ENCODE results near the gene UST.

DNA sequence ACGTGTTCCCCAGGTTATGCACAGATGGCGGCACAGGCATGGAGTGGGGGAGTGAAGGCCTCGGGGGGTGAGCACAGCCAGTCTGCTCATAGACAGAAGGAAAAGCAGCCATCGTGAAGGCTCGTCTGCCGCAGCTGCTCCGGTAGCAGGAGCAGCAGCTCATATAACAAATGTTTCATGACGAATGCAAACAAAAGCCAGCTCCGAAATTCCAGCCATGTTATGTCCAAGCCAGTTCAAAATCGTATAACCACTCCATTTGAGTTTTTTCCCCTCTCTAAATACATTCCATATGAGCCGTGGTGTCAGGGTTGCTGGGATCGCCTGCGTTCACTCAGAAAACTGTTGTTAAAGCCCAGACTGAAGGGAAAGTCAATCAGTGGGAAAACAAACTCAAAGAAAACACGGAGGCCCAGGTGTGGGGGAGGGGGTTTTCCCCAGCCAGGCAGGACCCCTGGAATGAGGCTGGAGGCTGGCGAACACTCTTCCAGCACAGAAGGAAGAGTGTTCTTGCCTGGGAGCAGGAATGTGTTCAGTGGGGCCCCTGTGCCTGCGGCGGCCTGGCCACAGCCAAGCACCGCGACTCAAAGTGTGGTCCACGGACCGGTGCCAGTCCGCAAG is 290.3 kb downstream of the UST start:
- no peak for TF ChIP-seq CTCF (conservative IDR thresholded peaks at IDR 0.05 in 1 of 2, IDR thresholded peaks at IDR 0.05 in 1 of 2; ENCODE audit: extremely low read depth in 1 of 2, insufficient read depth in 1 of 2, low read depth in 1 of 2, low read length in 2 of 2)
- no peak for TF ChIP-seq EZH2 (IDR thresholded peaks at IDR 0.05; ENCODE audit: borderline replicate concordance, low read length)

All from mammary epithelial cell (primary cell).